Measurements from ENCODE around the gene ARHGEF1. TPM values are rescaled to one million over a fixed set of nuclear protein-coding genes. Genes with fewer than 3 reads are reported as not detected.

Gene ARHGEF1
- total RNA-seq, 2 experiments from 2014 or later = 1,019 to 1,047 TPM

DNA sequence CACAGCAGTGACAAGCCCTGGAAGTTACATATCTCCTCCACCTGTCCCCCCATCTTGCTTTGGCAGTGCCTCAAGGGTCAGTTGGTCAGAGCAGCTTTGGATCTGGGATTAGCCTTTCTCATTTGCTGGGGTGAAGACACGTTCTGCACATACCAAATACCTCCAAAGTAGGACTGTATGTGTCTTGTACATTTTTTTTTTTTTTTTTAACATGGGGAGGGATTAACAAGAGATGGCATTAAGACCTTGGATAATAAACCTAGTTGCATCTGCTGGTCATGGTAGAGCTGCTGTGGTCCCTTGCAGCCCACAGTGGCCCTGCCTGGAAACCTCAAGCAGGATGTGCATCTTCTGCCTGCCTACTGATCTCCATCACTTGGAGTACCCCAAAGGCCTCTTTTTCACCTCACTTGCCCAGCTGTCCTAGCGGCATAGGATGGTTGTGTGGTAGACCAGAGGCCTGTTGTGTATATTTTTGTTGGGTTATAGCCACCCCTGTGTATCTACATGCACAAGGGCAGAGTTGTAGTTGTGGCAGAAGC lies 20.5 kb upstream of the ARHGEF1 start:
- intact Hi-C loops (cut with DNase I, micrococcal nuclease) = no loop called here
- Mint-ChIP-seq H3K4me1 (ENCODE audit: low read depth) (peaks cover 55% of the 10 kb centered on the region), H3K4me3 (peak overlapping the region; percentile 73), H3K36me3 (ENCODE audit: low read depth) (peaks cover 60% of the 10 kb centered on the region), H3K9me3 (no peaks in the 10 kb centered on the region), H3K27me3 (no peaks in the 10 kb centered on the region), H3K27ac (peak overlapping the region; percentile 86)
- DNase-seq (no peak), ATAC-seq (ENCODE audit: poor library complexity) (no peak)
- CTCF ChIA-PET = interaction anchor here (1.2 to 3.1 kb wide), 4 partner anchors 11 to 97 kb away, joined by 3 to 12 read pairs (median 6); partner anchors contain the start of gene RABAC1
- Histone ChIP-seq H3K27ac (ENCODE audit: low read depth in 1 of 2, low read length in 2 of 2) (peak overlapping the region in 1 of 2 donors; percentile 5), H3K4me1 (ENCODE audit: insufficient read depth, low read length) (peaks cover 73% of the 10 kb centered on the region), H3K27me3 (ENCODE audit: control insufficient read depth in 1 of 2, insufficient read depth in 2 of 2, low read length in 2 of 2) (no peaks in the 10 kb centered on the region), H3K4me3 (ENCODE audit: low read length) (no peak overlapping the region), H3K9me3 (ENCODE audit: control insufficient read depth in 1 of 2, insufficient read depth in 1 of 2, low read length in 2 of 2) (no peaks in the 10 kb centered on the region), H3K36me3 (ENCODE audit: insufficient read depth, low read length) (peaks cover 53% of the 10 kb centered on the region)
- TF ChIP-seq, protein P1, sequence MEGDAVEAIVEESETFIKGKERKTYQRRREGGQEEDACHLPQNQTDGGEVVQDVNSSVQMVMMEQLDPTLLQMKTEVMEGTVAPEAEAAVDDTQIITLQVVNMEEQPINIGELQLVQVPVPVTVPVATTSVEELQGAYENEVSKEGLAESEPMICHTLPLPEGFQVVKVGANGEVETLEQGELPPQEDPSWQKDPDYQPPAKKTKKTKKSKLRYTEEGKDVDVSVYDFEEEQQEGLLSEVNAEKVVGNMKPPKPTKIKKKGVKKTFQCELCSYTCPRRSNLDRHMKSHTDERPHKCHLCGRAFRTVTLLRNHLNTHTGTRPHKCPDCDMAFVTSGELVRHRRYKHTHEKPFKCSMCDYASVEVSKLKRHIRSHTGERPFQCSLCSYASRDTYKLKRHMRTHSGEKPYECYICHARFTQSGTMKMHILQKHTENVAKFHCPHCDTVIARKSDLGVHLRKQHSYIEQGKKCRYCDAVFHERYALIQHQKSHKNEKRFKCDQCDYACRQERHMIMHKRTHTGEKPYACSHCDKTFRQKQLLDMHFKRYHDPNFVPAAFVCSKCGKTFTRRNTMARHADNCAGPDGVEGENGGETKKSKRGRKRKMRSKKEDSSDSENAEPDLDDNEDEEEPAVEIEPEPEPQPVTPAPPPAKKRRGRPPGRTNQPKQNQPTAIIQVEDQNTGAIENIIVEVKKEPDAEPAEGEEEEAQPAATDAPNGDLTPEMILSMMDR (IDR thresholded peaks at IDR 0.05) = no peak
- POLR2A ChIA-PET = interaction anchor here (1.0 to 2.4 kb wide), 4 partner anchors 9 to 25 kb away, joined by 3 to 21 read pairs (median 4); no protein-coding TSS in a partner anchor

DNA sequence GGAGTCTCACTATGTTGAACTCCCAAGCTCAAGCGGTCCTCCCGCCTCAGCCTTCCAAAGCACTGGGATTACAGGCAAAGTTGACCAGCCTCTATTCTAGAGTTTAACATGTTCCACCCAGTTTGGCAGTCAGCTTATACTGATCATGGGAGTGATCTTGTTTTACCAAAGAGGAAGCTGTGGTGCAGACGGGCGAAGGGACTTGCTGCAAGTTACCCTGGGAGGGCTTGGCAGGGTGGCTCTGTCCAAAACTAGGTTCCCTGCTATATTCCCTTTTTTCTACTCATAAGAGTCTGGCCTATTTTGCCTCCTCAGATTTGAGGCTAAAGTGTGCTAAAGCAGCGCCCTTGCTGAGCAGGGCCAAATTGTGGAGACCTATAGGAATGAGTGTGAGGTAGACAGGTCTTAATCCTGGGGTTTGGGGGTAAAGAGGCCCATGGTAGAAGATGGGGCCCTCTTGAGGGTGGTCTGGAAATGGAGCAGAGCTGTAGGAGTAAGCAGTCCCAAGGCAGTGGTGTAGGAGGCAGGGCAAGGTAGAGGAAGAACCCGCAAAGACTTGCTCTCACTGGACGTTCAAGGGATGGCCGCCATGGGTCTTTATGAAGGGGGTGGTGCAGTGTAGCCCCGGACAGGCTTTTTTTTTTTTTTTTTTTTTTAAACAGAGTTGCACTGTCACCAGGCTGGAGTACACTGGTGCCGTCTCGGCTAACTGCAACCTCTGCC lies 19.6 kb upstream of the ARHGEF1 start:
- CTCF ChIA-PET = interaction anchor here (1.2 to 3.1 kb wide), 4 partner anchors 10 to 96 kb away, joined by 3 to 12 read pairs (median 6); partner anchors contain the start of gene RABAC1
- Mint-ChIP-seq H3K27ac (peak overlapping the region; percentile 86), H3K4me1 (ENCODE audit: low read depth) (peaks cover 63% of the 10 kb centered on the region), H3K27me3 (no peaks in the 10 kb centered on the region), H3K36me3 (ENCODE audit: low read depth) (peaks cover 69% of the 10 kb centered on the region), H3K9me3 (no peaks in the 10 kb centered on the region), H3K4me3 (no peak overlapping the region)
- no peak for ATAC-seq (ENCODE audit: poor library complexity)
- H3K4me1 ChIP-seq (ENCODE audit: insufficient read depth, low read length) = peaks cover 82% of the 10 kb centered on the region
- DNase-seq = no peak
- H3K27ac ChIP-seq (ENCODE audit: low read depth in 1 of 2, low read length in 2 of 2) = peak overlapping the region; percentile 5 to 26
- TF ChIP-seq, protein P1 (IDR thresholded peaks at IDR 0.05) = no peak
- no peak overlapping the region for H3K4me3 ChIP-seq (ENCODE audit: low read length)
- H3K27me3 ChIP-seq (ENCODE audit: control insufficient read depth in 1 of 2, insufficient read depth in 2 of 2, low read length in 2 of 2) = no peaks in the 10 kb centered on the region
- H3K36me3 ChIP-seq (ENCODE audit: insufficient read depth, low read length) = peaks cover 59% of the 10 kb centered on the region
- POLR2A ChIA-PET = interaction anchor here (0.7 to 2.4 kb wide), 5 partner anchors 8 to 80 kb away, joined by 3 to 21 read pairs (median 3); no protein-coding TSS in a partner anchor
- intact Hi-C loops (cut with DNase I, micrococcal nuclease) = no loop called here
- H3K9me3 ChIP-seq (ENCODE audit: control insufficient read depth in 1 of 2, insufficient read depth in 1 of 2, low read length in 2 of 2) = no peaks in the 10 kb centered on the region

DNA sequence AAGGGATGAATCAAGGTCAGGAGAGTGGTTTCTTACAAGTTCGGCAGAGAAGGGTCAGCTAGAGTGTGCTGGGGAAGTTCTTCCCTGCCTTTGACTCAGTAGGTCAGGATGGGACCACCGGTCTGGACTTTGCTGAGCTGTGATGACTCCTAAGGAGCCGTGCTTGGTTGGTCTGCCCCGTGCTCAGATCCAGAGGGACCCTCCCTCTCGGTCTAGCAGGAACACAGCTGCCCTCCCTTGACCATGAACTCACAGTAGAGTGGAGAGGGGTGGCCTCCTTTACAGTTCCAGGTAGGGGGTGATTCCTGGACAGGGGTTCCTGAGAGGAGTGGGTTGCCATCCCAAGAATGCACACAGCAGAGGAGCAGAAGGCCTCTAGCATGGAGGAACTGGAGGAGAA lies 18.6 kb upstream of the ARHGEF1 start:
- ChIA-PET POLR2A (interaction anchor here (0.7 to 1.5 kb wide), 4 partner anchors 11 to 79 kb away, joined by 3 to 4 read pairs (median 4); no protein-coding TSS in a partner anchor), CTCF (interaction anchor here (0.9 to 3.1 kb wide), 2 partner anchors 9 to 24 kb away, joined by 4 to 12 read pairs; no protein-coding TSS in a partner anchor)
- peaks cover 79% of the 10 kb centered on the region for H3K36me3 Mint-ChIP-seq (ENCODE audit: low read depth)
- intact Hi-C loops (cut with DNase I, micrococcal nuclease) = no loop called here
- TF ChIP-seq, protein P1 (IDR thresholded peaks at IDR 0.05) = no peak
- H3K4me1 ChIP-seq (ENCODE audit: insufficient read depth, low read length) = peaks cover 88% of the 10 kb centered on the region
- H3K9me3 ChIP-seq (ENCODE audit: control insufficient read depth in 1 of 2, insufficient read depth in 1 of 2, low read length in 2 of 2) = no peaks in the 10 kb centered on the region
- H3K27me3 Mint-ChIP-seq = no peaks in the 10 kb centered on the region
- H3K4me3 Mint-ChIP-seq = peak overlapping the region; percentile 63
- peak overlapping the region in 1 of 2 donors; percentile 22 for H3K27ac ChIP-seq (ENCODE audit: low read depth in 1 of 2, low read length in 2 of 2)
- H3K27ac Mint-ChIP-seq = peak overlapping the region; percentile 54
- no peaks in the 10 kb centered on the region for H3K27me3 ChIP-seq (ENCODE audit: control insufficient read depth in 1 of 2, insufficient read depth in 2 of 2, low read length in 2 of 2)
- H3K4me1 Mint-ChIP-seq (ENCODE audit: low read depth) = peaks cover 64% of the 10 kb centered on the region
- H3K4me3 ChIP-seq (ENCODE audit: low read length) = no peak overlapping the region
- ATAC-seq (ENCODE audit: poor library complexity) = no peak
- H3K9me3 Mint-ChIP-seq = no peaks in the 10 kb centered on the region
- no peak for DNase-seq
- peaks cover 69% of the 10 kb centered on the region for H3K36me3 ChIP-seq (ENCODE audit: insufficient read depth, low read length)

Data from CD4-positive, alpha-beta T cell (primary cell).